NCI-H510A treated with DMSO at 0.1 percent for 48 hours (cell line): ENCODE results near the gene RAD52.
A peak's percentile ranks its signal among the peaks of the same experiment; 100 is the strongest.

Source experiments
- DNase-seq: peaks from one replicate; lab custom pipeline; 2025; lab: John Stamatoyannopoulos, UW

The RAD52 gene

GRCh38 chr12:949453-950191, at the start of gene RAD52:
Gene RAD52 (minus strand): TSS chr12:949694. CDS start chr12:933058, 16,636 bp downstream.
- DNase-seq, result peak; percentile 96

- DNase-seq, result no peak
Measured at GRCh38 chr12:998020-998874, 48.8 kb upstream of the RAD52 start.

- DNase-seq, result no peak
Measured at GRCh38 chr12:997505-997904, 48.0 kb upstream of the RAD52 start.

- DNase-seq, result no peak
Measured at GRCh38 chr12:996881-997280, 47.4 kb upstream of the RAD52 start.

- DNase-seq, result no peak
Measured at GRCh38 chr12:992647-993046, 43.2 kb upstream of the RAD52 start.

DNA sequence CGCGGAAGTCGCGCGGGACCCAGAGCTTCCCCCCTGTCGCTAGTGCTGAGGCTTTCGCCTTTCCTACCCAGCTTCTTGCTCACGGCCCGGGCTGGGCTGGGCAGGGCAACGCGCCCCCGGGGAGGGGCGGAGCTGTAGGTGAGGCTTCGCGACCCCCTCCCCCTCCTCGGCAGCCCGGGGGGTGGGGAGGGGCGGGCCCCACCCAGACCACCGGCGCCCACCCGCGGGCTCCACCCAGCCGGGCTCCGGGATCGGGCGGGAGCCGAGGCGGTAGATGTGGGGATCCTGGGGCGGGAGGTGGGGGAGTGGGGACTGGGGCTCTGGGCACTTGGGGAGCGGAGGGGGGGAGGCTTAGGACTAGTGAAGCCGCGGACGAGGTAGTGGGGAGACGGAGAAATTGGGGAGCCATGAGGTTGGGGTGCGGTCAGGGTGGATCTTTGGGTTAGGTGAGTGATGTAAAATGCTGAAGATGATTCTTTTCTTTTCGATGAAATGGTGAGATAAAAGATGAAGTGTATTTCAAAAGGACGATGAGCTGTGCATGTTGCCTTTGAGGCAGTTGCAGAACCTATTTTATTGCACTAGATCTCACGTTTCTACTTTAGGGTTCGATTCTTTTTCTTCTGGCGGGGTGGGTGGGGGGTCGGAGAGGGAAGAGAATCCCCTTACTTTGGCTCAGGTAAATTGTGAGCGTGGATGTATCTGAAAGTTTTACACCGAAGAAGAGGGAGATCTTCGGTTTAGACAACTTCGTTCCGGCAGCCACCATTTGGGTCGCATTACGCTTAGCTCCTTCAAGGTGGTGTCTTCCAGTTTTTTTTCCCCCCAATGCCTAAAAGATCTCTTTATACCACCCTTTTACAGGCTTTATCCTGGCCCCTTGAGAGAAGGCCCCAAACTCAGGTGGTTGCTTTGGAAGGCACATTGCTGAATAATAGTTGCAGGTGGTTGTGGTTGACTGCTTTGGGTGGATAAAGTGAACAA, 42.1 kb upstream of the RAD52 start:
- peak; percentile 33 for DNase-seq

DNA sequence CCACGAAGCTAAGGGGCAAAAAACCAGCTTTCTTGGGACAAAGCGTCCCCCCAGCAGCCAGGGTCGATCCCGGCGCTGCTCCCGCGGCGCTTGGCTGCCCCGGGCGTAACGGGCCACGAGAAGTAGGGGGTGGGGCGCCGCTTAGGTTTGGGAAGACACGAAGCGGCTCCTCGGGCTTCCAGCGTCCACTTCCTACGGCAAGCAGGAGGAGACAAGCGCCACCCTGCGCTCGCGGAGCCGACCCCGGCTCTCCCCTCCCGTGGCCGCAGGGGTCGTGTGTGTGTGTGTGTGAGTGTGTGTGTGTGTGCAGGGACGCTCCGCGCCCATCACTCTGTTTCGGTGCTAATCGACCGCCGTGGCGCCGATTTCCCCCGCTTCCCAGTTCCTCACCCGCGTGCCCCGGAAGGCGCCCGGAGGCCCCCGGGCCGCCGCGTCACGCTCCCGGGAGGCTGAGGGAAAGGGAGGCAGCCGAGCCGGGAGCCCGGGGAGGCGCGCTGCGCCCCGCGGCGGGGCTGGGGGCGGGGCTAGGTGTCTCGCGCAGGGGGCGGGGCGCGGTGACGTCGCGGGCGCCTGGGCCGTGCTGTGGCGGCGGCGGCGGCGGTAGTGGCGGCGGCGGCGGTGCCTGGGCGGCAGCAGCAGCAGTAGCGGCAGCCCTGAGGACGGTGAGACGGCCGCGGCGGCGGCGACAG, 41.3 kb upstream of the RAD52 start, which contains the start of gene ERC1:
TSS of gene ERC1 (plus strand) at position 563 of the 689 bp plus-strand sequence. CDS start 36,681 bp downstream, outside the sequence.
- peak; percentile 81 for DNase-seq

- DNase-seq, result peak; percentile 30
Measured at GRCh38 chr12:989751-990660, 40.5 kb upstream of the RAD52 start.

- no peak for DNase-seq
Measured at GRCh38 chr12:989051-989450, 39.6 kb upstream of the RAD52 start.

DNA sequence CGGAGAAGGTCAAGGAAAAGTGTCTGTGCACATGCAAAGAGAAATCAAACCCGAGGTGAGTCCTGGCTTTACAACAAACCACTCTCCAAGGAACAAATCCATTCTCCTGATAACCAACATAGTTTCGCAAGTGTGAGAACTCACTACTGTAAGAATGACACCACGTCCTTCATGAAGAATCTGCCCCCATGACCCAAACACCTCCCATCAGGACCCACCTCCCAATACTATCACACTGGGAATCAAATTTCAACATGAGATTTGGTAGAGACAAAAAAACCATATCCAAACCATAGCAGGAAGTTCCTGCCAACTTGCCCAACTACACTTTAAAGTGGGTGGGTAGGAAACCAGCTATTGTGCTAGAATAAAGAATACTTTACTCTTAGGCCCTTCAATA, 39.2 kb upstream of the RAD52 start:
- DNase-seq, result no peak

DNA sequence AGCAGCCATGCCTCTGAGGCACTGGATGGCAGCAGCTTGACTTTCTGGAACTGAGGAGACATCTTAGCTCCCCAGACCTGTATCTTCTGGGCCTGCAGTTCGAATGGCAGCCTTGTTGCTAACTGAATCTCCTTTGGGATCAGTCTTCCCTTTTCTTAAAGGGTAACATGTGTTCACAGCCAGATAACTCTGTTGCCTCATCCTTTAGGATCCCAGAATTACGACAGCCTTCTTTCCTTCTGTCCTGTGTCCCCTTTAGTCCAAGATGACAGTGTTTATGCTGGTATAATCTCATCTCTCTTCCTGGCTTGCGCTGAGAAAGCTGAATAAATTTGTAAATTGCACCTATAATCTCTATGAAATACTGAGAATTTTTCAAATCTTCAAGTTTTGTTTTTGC, 32.5 kb upstream of the RAD52 start:
- no peak for DNase-seq

DNA sequence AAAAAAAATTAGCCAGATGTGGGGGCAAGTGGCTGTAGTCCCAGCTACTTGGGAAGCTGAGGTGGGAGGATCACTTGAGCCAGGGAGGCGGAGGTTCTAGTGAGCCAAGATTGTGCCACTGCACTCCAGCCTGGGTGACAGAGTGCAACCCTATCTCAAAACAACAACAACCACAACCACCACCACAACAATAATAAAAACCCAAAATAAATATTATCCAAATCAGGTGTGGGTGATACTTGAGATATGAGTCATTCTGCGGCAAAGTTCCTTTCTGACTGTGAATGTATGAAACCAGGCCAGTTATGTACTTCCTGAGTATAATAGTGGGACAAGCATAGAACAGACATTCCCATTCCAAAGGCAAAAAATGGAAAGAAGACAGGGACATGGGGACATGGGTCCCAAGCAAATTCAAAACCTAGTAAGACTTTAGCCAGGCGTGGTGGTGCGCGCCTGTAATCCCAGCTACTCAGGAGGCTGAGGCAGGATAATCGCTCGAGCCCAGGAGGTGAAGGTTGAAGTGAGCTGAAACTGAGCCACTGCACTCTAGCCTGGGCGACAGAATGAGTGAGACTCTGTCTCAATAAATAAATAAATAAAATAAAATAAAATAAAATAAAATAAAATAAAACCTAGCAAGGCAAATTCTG, 31.8 kb upstream of the RAD52 start:
- DNase-seq, result no peak

GRCh38 chr12:979349-979748, 29.9 kb upstream of the RAD52 start:
- no peak for DNase-seq

- DNase-seq, result no peak
Measured at GRCh38 chr12:977156-977555, 27.7 kb upstream of the RAD52 start.

- no peak for DNase-seq
Measured at GRCh38 chr12:976644-977043, 27.1 kb upstream of the RAD52 start.

DNA sequence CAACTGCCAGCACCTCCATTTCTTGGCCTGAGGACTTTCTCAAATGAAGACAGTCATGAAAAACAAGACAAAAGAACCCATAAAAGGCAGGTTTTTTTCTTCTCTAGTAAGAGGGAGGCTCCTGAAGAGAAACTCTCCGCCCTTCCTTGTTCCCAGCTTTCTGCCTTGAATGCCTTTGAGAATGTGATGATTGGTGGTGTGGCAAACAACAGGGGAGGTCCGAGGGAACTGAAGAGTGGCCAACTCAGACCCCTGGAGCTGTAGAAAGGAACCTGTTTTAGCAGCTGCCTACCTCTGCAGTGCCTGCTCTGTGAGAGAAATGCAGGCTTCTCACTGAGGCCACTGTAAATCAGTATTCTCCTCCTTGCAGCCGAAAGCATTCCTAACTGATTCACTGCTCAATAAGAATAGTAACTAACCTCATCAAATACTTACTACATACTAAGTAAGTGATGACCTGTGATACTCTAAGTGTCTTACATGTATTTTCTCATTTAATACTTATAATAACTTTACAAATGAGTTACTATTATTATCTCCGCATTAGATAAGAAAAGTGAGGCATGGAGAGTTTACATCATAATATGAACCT, 24.9 kb upstream of the RAD52 start:
- no peak for DNase-seq

DNA sequence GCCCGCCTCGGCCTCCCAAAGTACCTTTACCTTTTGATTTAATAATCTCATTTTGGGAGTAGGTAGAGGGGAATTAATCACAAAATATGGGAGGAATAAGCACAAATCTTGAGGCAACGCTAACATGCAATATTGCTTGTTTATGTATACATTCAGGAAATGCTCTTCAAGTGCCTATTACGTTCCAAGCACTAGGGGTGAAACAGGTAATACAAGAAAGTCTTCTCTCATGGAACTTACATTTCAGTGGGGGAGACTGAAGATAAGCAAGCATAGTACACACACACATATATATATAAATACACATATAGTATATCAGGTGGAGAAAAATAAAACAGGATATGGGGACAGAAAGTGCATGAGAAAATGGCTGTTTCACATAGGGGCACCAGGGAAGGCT, 22.5 kb upstream of the RAD52 start:
- DNase-seq, result no peak

DNA sequence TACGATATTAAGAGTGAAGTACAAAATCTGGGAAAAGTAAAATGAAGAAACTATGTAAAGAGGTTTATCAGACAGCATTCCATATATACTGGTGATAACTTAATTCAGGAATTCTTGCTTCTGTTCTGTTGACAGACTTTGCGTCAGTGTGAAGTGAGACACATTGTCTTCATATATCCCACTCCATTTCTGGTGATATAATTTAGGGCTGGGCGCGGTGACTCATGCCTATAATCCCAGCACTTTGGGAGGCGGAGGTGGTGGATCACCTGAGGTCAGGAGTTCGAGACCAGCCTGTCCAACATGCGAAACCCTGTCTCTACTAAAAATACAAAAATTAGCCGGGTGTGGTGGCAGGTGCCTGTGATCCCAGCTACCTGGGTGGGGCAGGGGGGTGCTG, 20.3 kb upstream of the RAD52 start:
- no peak for DNase-seq

DNA sequence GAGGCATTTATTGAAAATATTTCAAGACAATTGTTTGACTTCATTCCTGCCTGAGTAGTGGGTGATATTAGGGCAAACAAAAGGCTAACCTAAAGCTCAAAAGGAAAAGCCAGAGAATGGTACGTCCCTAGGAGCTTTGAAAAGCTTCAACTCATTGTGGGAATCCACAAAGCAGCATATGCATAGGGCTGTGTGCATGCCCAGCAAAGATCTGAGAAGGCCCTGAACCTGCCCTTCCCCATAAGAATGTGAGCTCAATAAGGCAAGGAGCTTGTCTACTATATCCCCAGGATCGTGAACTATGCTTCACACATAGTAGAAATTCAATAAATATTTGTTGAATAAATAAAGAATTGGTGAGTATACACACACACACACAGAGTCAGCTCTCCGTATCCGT, 19.1 kb upstream of the RAD52 start:
- DNase-seq, result no peak
